Measurements from ENCODE around the gene SYNE2.

Gene SYNE2

GRCh38 chr14:63877550-63877939, 24.7 kb downstream of the SYNE2 start:
- DNase-seq = no peak

- no peak for DNase-seq
These were observed 25.2 kb downstream of the SYNE2 start for GRCh38 chr14:63878052-63878451.

- DNase-seq = no peak
These were observed 26.0 kb downstream of the SYNE2 start for GRCh38 chr14:63878792-63879191.

- no peak for DNase-seq
These were observed 29.1 kb downstream of the SYNE2 start for GRCh38 chr14:63881926-63882325.

GRCh38 chr14:63887899-63888298, 35.1 kb downstream of the SYNE2 start:
- no peak for DNase-seq

GRCh38 chr14:63890553-63890952, 37.7 kb downstream of the SYNE2 start:
- no peak for DNase-seq

- no peak for DNase-seq
These were observed 38.6 kb downstream of the SYNE2 start for GRCh38 chr14:63891148-63891975.

- DNase-seq = no peak
These were observed 39.5 kb downstream of the SYNE2 start for GRCh38 chr14:63892265-63892664.

GRCh38 chr14:63893701-63894458, 41.1 kb downstream of the SYNE2 start:
- DNase-seq = no peak

GRCh38 chr14:63895510-63895909, 42.7 kb downstream of the SYNE2 start:
- no peak for DNase-seq

GRCh38 chr14:63896278-63896720, 43.5 kb downstream of the SYNE2 start:
- DNase-seq = no peak

- no peak for DNase-seq
These were observed 44.9 kb downstream of the SYNE2 start for GRCh38 chr14:63897721-63898163.

- no peak for DNase-seq
These were observed 47.1 kb downstream of the SYNE2 start for GRCh38 chr14:63899953-63900352.

GRCh38 chr14:63901434-63902085, 48.8 kb downstream of the SYNE2 start:
- no peak for DNase-seq

- DNase-seq = no peak
These were observed 49.7 kb downstream of the SYNE2 start for GRCh38 chr14:63902375-63902976.

- DNase-seq = no peak
These were observed 51.9 kb downstream of the SYNE2 start for GRCh38 chr14:63904724-63905123.

GRCh38 chr14:63905370-63905769, 52.6 kb downstream of the SYNE2 start:
- DNase-seq = no peak

- no peak for DNase-seq
These were observed 56.0 kb downstream of the SYNE2 start for GRCh38 chr14:63908667-63909264.

- DNase-seq = no peak
These were observed 57.2 kb downstream of the SYNE2 start for GRCh38 chr14:63909984-63910383.

GRCh38 chr14:63910583-63911363, 58.0 kb downstream of the SYNE2 start:
- DNase-seq = no peak

- no peak for DNase-seq
These were observed 58.6 kb downstream of the SYNE2 start for GRCh38 chr14:63911404-63911803.

- no peak for DNase-seq
These were observed 59.5 kb downstream of the SYNE2 start for GRCh38 chr14:63912286-63912685.
